A673 (cell line): ENCODE measurements around the gene SIRPA. TPM values are rescaled to one million over a fixed set of nuclear protein-coding genes. Genes with fewer than 3 reads are reported as not detected.
"Not testable (repeated sequence)": the region's sequence is repeated elsewhere in the genome, so short reads cannot be mapped to it uniquely, and the experiment has no call there.

Experiments
- BruUV-seq: library from RNA; stranded (reverse); fragments of 400-500 nt; replicated peaks from 2 replicates; lab custom pipeline; 2021; lab: Mats Ljungman, UMichigan
- CTCF ChIA-PET: fragments of 300-600 bp; sonication (Branson Sonifier 250); formaldehyde crosslinking; loops from one replicate; lab custom pipeline; 2022; ENCODE audit warnings: antibody characterized with exemption; lab: Charles Lee
- POLR2A ChIA-PET: fragments of 300-600 bp; sonication (Branson Sonifier 250); formaldehyde crosslinking; loops from one replicate; lab custom pipeline; 2022; ENCODE audit warnings: antibody characterized with exemption; ENCODE audit not compliant: low non-redundant PET; lab: Charles Lee
- DNase-seq: peaks from one replicate; pipeline ENCODE4 v3.0.0-alpha.2; 2015; ENCODE audit warnings: low spot score
- H3K27ac ChIP-seq: fragments of 200-600 bp; sonication (generic); 2 replicates; pipeline ENCODE4 v1.5.1; 2016; ENCODE audit warnings: mixed run types, low read depth, mild to moderate bottlenecking, mixed read lengths, antibody characterized with exemption, low read length; ENCODE audit not compliant: poor library complexity, severe bottlenecking
- H3K27me3 ChIP-seq: fragments of 200-600 bp; sonication (generic); replicated peaks from 2 replicates; pipeline ENCODE4 v1.6.1; 2017; ENCODE audit warnings: mixed run types, low read depth, mild to moderate bottlenecking, mixed read lengths, antibody characterized with exemption, low read length; ENCODE audit not compliant: insufficient read depth, poor library complexity
- H3K36me3 ChIP-seq: fragments of 200-600 bp; sonication (generic); 2 replicates; pipeline ENCODE4 v1.6.1; 2016; ENCODE audit warnings: mixed run types, mild to moderate bottlenecking, mixed read lengths, antibody characterized with exemption, low read length; ENCODE audit not compliant: insufficient read depth, poor library complexity, severe bottlenecking
- H3K4me1 ChIP-seq: fragments of 200-600 bp; sonication (generic); 2 replicates; pipeline ENCODE4 v1.6.1; 2017; ENCODE audit warnings: mixed run types, mild to moderate bottlenecking, mixed read lengths, antibody characterized with exemption, low read length; ENCODE audit not compliant: insufficient read depth, poor library complexity, severe bottlenecking
- H3K4me3 ChIP-seq: fragments of 200-600 bp; sonication (generic); 2 replicates; pipeline ENCODE4 v1.5.1; 2016; ENCODE audit warnings: low read depth, mixed run types, mild to moderate bottlenecking, mixed read lengths, low read length; ENCODE audit not compliant: poor library complexity, severe bottlenecking
- H3K9me3 ChIP-seq: fragments of 200-600 bp; sonication (generic); 2 replicates; pipeline ENCODE4 v1.6.1; 2016; ENCODE audit warnings: mixed run types, low read depth, mild to moderate bottlenecking, mixed read lengths, antibody characterized with exemption, low read length; ENCODE audit not compliant: poor library complexity, severe bottlenecking
- CTCF ChIP-seq: fragments of 300-800, 200-600 bp; sonication (generic); conservative IDR thresholded peaks from 2 replicates; pipeline ENCODE4 v1.5.1; 2017; ENCODE audit warnings: low read depth, mild to moderate bottlenecking, antibody characterized with exemption, low read length, moderate library complexity, mixed read lengths
- EZH2 ChIP-seq: fragments of 200-600 bp; sonication (generic); IDR thresholded peaks from 2 replicates; pipeline ENCODE4 v1.6.1; 2017; ENCODE audit warnings: borderline replicate concordance, low read depth, mild to moderate bottlenecking, mixed read lengths, antibody characterized with exemption, low read length; ENCODE audit not compliant: poor library complexity, severe bottlenecking
- intact Hi-C: fragments of 100-400 bp; cut with micrococcal nuclease; formaldehyde crosslinking; loops from one replicate; pipeline ENCODE4 v1.10.0; 2022; ENCODE audit not compliant: unreplicated experiment
- total RNA-seq: library from RNA; stranded (reverse); gene quantifications from 2 replicates; pipeline ENCODE4 v1.2.3, GENCODE V29; 2021

Gene SIRPA
- total RNA-seq, 1 experiment from 2014 or later, result 81.0 TPM

GRCh38 chr20:1911536-1911935 lies 16.3 kb downstream of the SIRPA start:
- Histone ChIP-seq H3K27ac (peak overlapping the region; percentile 44), H3K9me3 (no peaks in the 10 kb centered on the region), H3K4me1 (peaks cover 6% of the 10 kb centered on the region), H3K36me3 (peaks cover 41% of the 10 kb centered on the region), H3K27me3 (no peaks in the 10 kb centered on the region), H3K4me3 (no peak overlapping the region)
- no peak for DNase-seq
- intact Hi-C loops, result no loop called here
- TF ChIP-seq CTCF, result no peak
- no peak for TF ChIP-seq EZH2
- no TSS peak for BruUV-seq
- ChIA-PET CTCF (interaction anchor here (0.6 to 0.7 kb wide), 2 partner anchors 182 to 293 kb away, joined by 4 to 5 read pairs; no protein-coding TSS in a partner anchor), POLR2A (interaction anchor here (0.6 kb wide), 1 partner anchor 25 kb away, joined by 3 read pairs; no protein-coding TSS in a partner anchor)

GRCh38 chr20:1912053-1912452 lies 16.8 kb downstream of the SIRPA start:
- no peak for DNase-seq
- no peak overlapping the region for H3K4me3 ChIP-seq
- POLR2A ChIA-PET, result interaction anchor here (0.6 kb wide), 1 partner anchor 26 kb away, joined by 3 read pairs; no protein-coding TSS in a partner anchor
- H3K27ac ChIP-seq, result peak overlapping the region; percentile 44
- peaks cover 46% of the 10 kb centered on the region for H3K36me3 ChIP-seq
- CTCF ChIA-PET, result interaction anchor here (0.6 kb wide), 1 partner anchor 293 kb away, joined by 4 read pairs; no protein-coding TSS in a partner anchor
- no peaks in the 10 kb centered on the region for H3K27me3 ChIP-seq
- no TSS peak for BruUV-seq
- H3K9me3 ChIP-seq, result no peaks in the 10 kb centered on the region
- peaks cover 6% of the 10 kb centered on the region for H3K4me1 ChIP-seq
- TF ChIP-seq CTCF, result no peak
- intact Hi-C loops, result no loop called here

- POLR2A ChIA-PET, result no interaction called here
Observed at GRCh38 chr20:1912646-1913045, 17.4 kb downstream of the SIRPA start.

GRCh38 chr20:1915233-1915632 lies 20.0 kb downstream of the SIRPA start:
- H3K4me3 ChIP-seq, H3K27ac ChIP-seq, intact Hi-C loops, DNase-seq, CTCF ChIA-PET, POLR2A ChIA-PET, H3K4me1 ChIP-seq, H3K9me3 ChIP-seq, BruUV-seq, H3K27me3 ChIP-seq: not testable (repeated sequence)
- H3K36me3 ChIP-seq, result peaks cover 60% of the 10 kb centered on the region

More at GRCh38 chr20:1912646-1913045, 17.4 kb downstream of the SIRPA start:
- intact Hi-C loops, result no loop called here
- no TSS peak for BruUV-seq
- H3K27ac ChIP-seq, result peak overlapping the region; percentile 34
- H3K4me3 ChIP-seq, result no peak overlapping the region
- TF ChIP-seq CTCF (no peak), EZH2 (no peak)
- H3K4me1 ChIP-seq, result peaks cover 6% of the 10 kb centered on the region
- CTCF ChIA-PET, result no interaction called here
- H3K36me3 ChIP-seq, result peaks cover 49% of the 10 kb centered on the region
- no peaks in the 10 kb centered on the region for H3K27me3 ChIP-seq
- DNase-seq, result no peak
- no peaks in the 10 kb centered on the region for H3K9me3 ChIP-seq
